GM19372 (cell line): ENCODE data around the gene C6.
"Not testable (repeated sequence)": the region's sequence is repeated elsewhere in the genome, so short reads cannot be mapped to it uniquely, and the experiment has no call there.

Source experiments
- ATAC-seq: cut with Tn5 transposase; IDR thresholded peaks from one replicate; pipeline ENCODE4 v1.9.1; 2021; ENCODE audit warnings: mild to moderate bottlenecking, low read depth, moderate library complexity; ENCODE audit not compliant: unreplicated experiment

Gene C6

DNA sequence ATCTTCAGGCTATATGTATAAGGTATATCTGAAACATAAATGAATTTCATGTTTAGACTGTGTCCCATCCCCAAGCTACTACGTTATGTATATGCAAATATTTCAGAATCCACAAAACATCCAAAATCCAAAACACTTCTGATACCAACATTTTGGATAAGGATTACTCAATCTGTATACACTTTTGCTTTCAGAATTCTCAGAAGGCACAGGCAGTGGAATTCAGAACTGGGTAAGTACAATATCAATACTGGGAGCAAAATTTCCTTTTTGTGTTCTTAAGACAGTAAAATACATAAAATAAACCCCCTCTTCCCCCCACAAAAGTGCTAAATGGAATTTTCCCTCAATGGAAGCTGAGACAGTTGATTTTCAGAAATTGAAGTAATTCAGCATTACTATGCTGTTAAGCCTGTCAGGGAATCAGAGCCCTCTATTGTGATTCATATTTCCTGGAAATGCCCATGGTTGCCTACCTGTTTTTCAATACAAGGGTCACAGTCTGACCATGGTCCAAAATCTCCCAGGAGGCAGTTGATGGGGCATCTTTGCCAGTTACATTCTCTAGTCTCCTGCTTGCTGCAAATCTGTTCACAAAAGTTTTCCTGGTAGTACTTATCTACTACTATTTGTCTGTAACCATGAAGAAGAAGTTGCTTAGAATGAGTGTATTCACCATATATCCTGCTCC is 12.1 kb downstream of the C6 start:
- ATAC-seq = no peak

- ATAC-seq = no peak
Observed at GRCh38 chr5:41200506-41200905, 12.8 kb downstream of the C6 start.

DNA sequence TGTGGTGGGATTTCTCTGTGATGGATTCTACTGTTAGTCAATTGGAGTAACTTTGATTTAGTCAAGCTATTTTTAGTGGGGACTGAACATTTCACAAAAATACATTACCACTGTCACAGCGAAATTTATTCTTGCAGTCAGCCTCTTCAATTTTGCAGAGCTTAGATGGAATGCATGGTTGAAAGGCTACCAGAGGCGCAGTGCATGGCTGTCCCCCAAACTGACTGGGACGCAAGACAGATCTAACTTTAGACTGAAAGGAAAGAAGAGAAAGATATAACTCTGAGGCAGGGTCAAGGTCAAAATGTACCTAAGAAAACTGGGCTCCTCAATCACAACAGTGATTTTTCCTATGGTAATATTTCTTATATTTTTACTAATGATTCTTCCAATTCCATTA is 13.7 kb downstream of the C6 start:
- ATAC-seq = no peak

DNA sequence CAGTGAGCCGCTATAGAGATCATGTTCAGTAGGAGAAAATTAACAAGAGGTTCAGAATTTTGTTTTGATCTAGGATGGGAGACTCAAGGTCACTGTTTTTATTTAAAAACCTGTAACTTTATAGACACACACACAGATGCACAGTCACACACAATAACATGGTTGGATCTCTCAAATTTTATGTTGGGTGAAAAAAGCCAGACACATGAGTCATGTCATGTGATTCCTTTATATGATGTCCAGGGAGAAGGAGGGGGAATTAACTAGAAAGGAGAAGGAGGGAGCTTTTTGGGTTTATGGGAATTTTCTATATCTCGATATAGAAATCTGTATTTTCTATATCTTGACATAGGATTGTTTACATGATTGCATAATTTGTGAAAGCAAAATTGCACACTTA is 17.1 kb downstream of the C6 start:
- no peak for ATAC-seq

DNA sequence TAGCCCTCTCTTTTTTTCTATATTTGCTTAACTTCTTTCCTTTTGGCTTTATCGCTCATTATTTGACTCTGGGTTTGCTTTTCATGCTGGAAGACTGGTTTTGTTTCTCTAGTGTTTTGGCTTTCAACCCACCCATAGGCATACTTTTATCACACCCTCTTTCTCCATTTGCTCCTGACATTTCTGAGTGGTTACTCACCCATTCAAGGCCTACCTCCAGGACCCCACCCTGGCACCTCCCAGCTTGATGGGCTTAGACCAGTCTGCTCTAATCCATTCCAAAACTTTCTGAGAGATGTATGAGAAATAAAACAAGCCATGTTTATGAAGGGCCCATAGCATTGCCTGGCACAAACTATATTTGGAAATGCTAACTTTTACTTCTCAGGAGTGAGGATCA is 18.1 kb downstream of the C6 start:
- ATAC-seq = no peak

GRCh38 chr5:41194339-41194738 is 19.0 kb downstream of the C6 start:
- no peak for ATAC-seq

- no peak for ATAC-seq
Observed at GRCh38 chr5:41193456-41194205, 19.7 kb downstream of the C6 start.

- ATAC-seq = no peak
Observed at GRCh38 chr5:41191249-41191648, 22.1 kb downstream of the C6 start.

- ATAC-seq = no peak
Observed at GRCh38 chr5:41186143-41186542, 27.2 kb downstream of the C6 start.

- not testable (repeated sequence) for ATAC-seq
Observed at GRCh38 chr5:41183331-41183730, 30.0 kb downstream of the C6 start.

- no peak for ATAC-seq
Observed at GRCh38 chr5:41182666-41183065, 30.7 kb downstream of the C6 start.

DNA sequence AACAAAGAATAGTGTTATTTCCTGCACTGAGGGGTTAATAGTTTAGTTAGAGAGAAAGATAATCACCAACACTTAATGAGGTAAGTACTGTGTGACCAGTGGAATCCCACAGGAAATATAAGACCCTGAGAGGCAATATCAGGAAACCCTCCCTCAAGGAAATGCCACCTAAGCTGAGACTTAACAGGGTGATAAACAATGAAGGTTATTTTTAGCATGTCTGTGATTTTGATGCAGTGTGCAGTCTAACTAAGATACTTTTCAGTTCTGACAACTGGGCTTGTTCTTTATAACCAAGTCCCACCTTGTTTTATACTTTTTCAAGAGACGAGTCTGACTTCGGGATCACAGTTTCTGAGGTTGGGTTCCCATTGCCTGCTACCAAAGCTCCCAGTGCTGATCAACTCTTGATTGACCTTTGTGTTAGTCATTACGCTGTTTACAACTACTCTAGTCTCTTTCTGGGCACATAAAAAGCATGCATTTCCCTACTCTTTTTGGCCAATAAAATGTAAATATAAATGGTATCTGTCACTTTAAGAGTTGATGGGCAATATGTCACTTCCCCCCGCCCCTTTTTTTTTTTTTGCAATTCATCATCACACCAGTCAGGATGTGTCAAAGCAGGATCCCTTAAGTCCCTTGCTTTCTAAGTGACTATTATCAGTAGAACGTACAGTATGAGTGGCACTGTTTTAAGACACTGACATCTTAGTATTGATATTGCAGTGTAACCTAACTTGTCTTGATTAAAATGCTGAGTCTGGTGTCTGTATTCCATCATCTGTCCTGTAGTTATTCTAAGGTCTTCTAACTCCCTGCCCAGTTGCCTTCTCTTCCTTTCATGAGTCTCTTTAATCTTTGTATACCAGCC is 31.4 kb downstream of the C6 start:
- no peak for ATAC-seq

- no peak for ATAC-seq
Observed at GRCh38 chr5:41176952-41177351, 36.4 kb downstream of the C6 start.

- ATAC-seq = no peak
Observed at GRCh38 chr5:41172012-41172411, 41.3 kb downstream of the C6 start.

- ATAC-seq = no peak
Observed at GRCh38 chr5:41161271-41161670, 52.1 kb downstream of the C6 start.

DNA sequence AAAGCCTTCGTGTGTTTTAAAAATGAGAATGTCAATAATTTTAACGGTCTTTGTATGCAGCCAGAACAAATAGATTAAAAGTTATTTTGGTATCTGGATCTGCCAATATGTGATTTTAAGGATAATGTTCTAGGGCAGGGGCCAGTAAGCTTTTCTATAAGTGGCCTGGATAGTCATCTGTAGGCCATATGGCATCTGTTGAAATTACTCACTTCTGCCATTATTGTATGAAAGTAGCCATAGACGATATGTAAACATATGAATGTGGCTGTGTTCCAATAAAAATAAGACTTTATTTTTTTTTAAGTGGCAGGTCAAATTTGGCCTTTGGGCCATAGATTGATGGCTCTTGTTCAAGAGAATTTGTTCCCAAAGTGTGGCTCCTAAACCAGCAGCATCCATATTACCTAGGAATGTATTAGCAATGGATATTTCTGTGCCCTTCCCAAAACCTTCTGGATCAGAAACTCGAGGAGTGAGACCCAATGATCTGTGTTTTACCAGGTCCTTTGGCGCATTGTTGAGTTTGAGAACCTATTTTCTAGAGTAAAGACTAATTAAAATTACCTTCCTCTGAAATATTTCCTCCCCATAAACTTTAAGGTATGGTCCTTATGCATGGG is 55.9 kb downstream of the C6 start:
- no peak for ATAC-seq

- ATAC-seq = no peak
Observed at GRCh38 chr5:41156739-41157138, 56.6 kb downstream of the C6 start.

DNA sequence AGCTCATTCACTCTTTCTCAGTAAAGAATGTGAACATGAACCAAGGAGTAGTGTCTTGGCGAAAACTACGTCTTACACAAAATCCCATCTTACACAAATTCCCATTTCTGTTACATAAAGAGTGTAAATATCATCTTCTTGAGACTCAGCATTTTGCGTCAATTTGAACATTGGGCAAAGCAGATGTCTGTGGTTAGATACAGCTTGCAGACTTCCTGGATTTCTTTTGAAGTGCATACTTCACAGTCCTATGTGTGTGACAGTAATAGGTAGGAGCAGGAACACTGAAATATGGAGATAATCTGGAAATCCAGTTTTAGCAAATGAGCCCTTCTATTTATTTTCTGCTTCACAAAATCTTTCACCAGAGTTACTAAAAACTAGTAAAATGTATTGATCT is 58.8 kb downstream of the C6 start:
- no peak for ATAC-seq

DNA sequence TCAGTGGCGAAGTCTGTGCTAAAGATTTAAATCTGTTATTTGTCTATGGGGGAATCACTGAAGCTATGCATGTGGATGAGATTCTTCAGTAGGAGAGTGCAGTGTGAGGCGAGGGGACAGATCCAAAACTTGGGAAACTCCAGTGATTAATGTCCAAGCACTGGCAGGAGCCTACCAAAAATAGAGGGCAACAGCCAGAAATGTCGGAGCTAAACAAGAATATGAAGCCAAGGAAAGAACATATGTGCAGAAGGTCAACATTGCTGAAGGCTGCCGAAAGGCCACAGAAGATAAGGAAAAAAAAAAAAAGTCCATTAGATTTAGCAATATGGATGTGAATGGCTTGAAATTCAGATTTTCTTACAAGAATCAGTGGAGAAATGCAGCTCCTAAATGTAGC is 61.8 kb downstream of the C6 start:
- ATAC-seq = no peak

DNA sequence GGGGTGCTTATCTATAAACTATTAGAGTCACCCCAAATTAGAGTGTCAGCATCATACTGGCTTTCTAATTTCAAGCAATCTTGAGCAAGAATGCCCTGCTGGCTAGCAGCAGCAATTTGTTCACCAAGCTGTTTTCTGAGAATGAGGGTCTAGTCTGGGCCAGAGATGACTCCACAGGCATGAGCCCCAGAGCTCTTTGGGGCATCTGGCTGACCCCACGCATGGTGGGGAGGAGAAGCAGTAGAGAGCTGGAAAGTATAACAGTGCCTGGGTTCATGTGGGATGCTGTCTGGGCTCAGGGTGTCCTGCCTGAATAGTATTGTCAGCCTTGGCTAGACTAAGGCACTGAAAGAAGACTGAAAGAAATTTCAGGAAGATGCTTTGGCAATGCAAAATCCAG is 64.9 kb downstream of the C6 start:
- ATAC-seq = no peak

DNA sequence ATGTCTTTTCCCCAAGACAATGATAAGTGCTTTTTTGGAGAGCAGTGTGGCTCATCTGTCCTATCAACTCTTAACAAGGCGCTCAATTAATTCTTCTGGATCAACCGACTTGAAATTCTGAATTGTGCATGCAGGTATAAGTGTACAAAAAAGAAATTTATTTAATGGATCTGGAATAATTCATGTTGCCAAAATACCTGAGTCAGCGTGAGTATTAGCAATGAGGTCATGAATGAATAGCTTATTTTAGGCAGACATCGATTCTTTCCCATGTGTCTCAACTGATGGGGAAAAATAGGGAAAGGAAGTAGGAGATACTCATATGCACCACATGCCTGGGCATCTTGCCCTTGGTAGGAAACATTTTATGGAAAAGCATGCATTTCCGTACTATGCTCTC is 68.0 kb downstream of the C6 start:
- ATAC-seq = no peak
